Spinal cord (tissue), 10 donors: ENCODE results near the gene RASAL1. TPM values are rescaled to one million over a fixed set of nuclear protein-coding genes. Genes with fewer than 3 reads are reported as not detected.
"Not testable (repeated sequence)": the region's sequence is repeated elsewhere in the genome, so short reads cannot be mapped to it uniquely, and the experiment has no call there.

Source experiments
- DNase-seq, 6 donors: peaks; one replicate each; pipeline versions ENCODE4 v3.0.0 to v3.0.0-alpha.2; 2013 to 2015; ENCODE audit warnings: low spot score in 6 of 6, low read depth in 4 of 6
- H3K27ac ChIP-seq: one replicate; pipeline ENCODE4 v1.5.1; 2013; ENCODE audit warnings: low read depth, low read length, control low read depth
- H3K27me3 ChIP-seq: one replicate; pipeline ENCODE4 v1.6.1; 2013; ENCODE audit warnings: low read length; ENCODE audit not compliant: control insufficient read depth, insufficient read depth
- H3K36me3 ChIP-seq: one replicate; pipeline ENCODE4 v1.6.1; 2013; ENCODE audit warnings: low read length; ENCODE audit not compliant: control insufficient read depth, insufficient read depth
- H3K4me1 ChIP-seq: one replicate; pipeline ENCODE4 v1.6.1; 2013; ENCODE audit warnings: low read length; ENCODE audit not compliant: control insufficient read depth, insufficient read depth
- H3K4me3 ChIP-seq: one replicate; pipeline ENCODE4 v1.5.1; 2013; ENCODE audit warnings: low read depth, low read length, control low read depth
- H3K9me3 ChIP-seq: one replicate; pipeline ENCODE4 v1.6.1; 2013; ENCODE audit warnings: low read length; ENCODE audit not compliant: control insufficient read depth, insufficient read depth
- WGBS: methylation state at CpG from one replicate; pipeline ENCODE4 v1.1.5; 2013; ENCODE audit warnings: missing lambda C conversion rate; ENCODE audit not compliant: insufficient coverage; 5-methylcytosine and 5-hydroxymethylcytosine counted together
- polyA plus RNA-seq, 2 donors: library from polyadenylated mRNA; unstranded; fragments of 120-200 nt; gene quantifications; one replicate each; pipeline ENCODE4 v1.2.1, GENCODE V29; 2013; ENCODE audit not compliant: insufficient read length in 2 of 2
- total RNA-seq, 2 donors: library from RNA; depleted of rRNA in 1 of 2; stranded (reverse); fragments of 120-200 nt in 1 of 2; fragments of >200 nt in 1 of 2; gene quantifications; one replicate each; pipeline versions ENCODE4 v1.2.3 to v1.2.4, GENCODE V29; 2013 to 2014
- donor health status: healthy.

Gene RASAL1
- total and polyA plus RNA-seq, 4 donors = 0.72 to 3.0 (median 2.4) TPM

DNA sequence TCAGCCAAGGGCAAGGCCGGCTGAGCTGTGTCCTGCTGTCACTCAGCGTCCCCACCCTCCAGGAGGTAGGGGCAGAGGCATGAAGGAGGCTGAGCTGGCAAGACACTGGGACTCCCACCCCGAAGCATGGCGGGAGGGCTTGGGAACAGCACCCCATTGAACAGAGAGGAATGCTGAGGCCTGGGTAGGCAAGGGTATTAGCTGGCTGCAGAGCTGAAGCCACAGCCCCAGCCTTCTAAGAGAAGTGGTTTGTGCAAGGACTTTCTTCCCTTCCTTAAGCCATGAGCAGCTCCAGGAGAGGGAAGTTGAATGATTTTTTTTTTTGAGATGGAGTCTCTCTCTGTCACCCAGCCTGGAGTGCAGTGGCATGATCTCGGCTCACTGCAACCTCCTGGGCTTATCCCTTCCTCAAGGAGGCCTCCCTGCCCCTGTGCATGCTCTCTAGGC lies 7.3 kb upstream of the RASAL1 start:
- Histone ChIP-seq H3K4me3 (no peak overlapping the region), H3K27ac (no peak overlapping the region), H3K27me3 (no peaks in the 10 kb centered on the region), H3K36me3 (no peaks in the 10 kb centered on the region), H3K9me3 (peaks cover 1% of the 10 kb centered on the region), H3K4me1 (peaks cover 14% of the 10 kb centered on the region)
- no peak for DNase-seq
- 63% methylated on average over 3 of the region's 5 CpGs for WGBS

DNA sequence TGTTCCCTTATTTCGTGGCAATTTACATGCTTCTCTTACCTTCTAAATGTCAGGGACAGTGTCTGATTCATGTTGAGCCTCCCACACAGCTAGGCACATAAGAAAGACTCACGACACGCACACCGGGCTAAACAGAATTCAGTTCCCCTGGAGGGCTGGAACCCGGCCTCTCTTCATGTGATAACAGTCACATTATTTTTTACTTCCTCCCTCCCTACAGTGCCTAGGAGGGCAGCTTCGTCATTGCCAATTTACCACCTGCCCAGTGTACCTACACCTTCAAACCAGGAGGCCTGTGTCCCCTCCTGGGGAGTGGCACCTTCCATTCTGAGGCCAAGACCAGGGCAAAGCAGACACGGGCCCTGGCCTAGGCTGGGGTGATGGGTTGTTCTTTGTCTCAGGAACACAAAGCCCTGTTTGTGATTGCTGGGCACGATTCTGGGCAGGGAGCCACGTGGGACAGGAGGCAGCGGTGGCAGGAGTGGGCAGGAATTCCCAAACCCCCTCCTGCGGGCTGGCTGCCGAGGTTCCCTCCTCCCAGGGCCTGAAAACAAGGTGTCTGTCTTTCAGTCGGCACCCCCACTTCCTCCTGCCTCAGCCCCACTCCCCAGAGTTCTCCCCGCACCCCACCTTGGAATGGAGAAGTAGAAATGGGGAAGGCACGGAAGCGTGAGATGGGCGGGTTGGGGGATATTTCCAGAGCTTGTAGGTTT lies 6.8 kb upstream of the RASAL1 start:
- Histone ChIP-seq H3K9me3 (peaks cover 1% of the 10 kb centered on the region), H3K4me3 (no peak overlapping the region), H3K27ac (no peak overlapping the region), H3K4me1 (peaks cover 14% of the 10 kb centered on the region), H3K27me3 (no peaks in the 10 kb centered on the region), H3K36me3 (no peaks in the 10 kb centered on the region)
- 24% methylated on average over 11 of the region's 17 CpGs for WGBS
- DNase-seq = peak in 2 of 6 donors; percentile 77 to 83

DNA sequence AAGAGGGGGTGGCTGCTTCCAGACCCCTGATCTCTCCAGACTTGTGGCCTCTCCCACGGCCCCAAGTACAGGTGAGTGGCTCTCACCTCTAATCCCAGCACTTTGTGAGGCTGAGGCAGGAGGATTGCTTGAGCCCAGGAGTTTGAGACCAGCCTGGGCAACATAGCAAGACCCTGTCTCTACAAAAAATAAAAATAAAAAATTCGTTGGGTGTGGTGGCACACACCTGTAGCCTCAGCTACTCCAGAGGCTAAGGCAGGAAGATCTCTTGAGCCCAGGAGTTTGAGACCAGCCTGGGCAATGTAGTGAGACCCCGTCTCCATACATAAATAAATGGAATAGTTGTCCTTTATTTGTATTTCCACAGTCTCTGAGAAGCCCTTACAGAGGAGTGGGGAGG lies 6.2 kb upstream of the RASAL1 start:
- H3K27ac ChIP-seq, H3K4me3 ChIP-seq, H3K27me3 ChIP-seq, H3K9me3 ChIP-seq, DNase-seq, H3K36me3 ChIP-seq: not testable (repeated sequence)
- WGBS = 100% methylated on average over 2 of the region's 3 CpGs
- H3K4me1 ChIP-seq = peaks cover 14% of the 10 kb centered on the region

DNA sequence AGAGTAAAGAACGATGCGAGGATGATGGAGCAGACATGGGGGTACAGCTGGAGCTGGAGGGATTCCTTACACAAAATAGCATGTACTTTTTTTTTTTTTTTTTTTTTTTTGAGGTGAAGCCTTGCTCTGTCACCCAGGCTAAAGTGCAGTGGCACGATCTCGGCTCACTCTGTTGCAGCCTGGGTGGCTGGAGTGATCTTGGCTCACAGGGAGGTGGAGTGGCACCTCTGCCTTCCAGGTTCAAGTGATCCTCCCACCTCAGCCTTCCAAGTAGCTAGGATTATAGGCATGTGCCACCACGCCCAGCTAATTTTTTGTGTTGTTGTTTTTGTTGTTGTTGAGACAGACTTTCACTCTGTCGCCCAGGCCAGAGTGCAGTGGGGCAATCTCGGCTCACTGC lies 5.1 kb upstream of the RASAL1 start:
- Histone ChIP-seq H3K36me3 (no peaks in the 10 kb centered on the region), H3K27ac (no peak overlapping the region), H3K4me1 (peaks cover 19% of the 10 kb centered on the region), H3K4me3 (no peak overlapping the region), H3K9me3 (no peaks in the 10 kb centered on the region), H3K27me3 (peaks cover 9% of the 10 kb centered on the region)
- WGBS = 90% methylated on average over 3 of the region's 7 CpGs
- DNase-seq = no peak

DNA sequence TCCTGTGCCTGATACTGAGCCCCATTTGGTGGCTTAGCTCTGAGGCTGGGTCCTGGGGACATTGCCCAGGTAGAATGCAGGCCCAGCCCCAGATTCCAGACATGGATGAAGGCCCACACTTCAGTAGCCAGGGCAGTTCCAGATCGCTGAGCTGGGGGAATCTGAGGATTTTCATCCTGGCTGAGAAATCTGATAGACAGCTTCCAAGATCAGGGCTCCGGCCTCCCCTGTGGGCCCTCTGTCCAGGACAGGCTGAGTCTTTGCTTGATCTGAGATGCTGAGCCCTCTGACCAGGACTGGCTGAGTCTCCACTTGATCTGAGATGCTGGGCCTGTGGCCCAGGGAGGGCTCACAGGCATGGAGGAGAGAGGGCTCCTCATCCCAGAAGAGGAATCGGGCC lies 3.3 kb upstream of the RASAL1 start:
- DNase-seq = no peak
- no peak overlapping the region for H3K27ac ChIP-seq

DNA sequence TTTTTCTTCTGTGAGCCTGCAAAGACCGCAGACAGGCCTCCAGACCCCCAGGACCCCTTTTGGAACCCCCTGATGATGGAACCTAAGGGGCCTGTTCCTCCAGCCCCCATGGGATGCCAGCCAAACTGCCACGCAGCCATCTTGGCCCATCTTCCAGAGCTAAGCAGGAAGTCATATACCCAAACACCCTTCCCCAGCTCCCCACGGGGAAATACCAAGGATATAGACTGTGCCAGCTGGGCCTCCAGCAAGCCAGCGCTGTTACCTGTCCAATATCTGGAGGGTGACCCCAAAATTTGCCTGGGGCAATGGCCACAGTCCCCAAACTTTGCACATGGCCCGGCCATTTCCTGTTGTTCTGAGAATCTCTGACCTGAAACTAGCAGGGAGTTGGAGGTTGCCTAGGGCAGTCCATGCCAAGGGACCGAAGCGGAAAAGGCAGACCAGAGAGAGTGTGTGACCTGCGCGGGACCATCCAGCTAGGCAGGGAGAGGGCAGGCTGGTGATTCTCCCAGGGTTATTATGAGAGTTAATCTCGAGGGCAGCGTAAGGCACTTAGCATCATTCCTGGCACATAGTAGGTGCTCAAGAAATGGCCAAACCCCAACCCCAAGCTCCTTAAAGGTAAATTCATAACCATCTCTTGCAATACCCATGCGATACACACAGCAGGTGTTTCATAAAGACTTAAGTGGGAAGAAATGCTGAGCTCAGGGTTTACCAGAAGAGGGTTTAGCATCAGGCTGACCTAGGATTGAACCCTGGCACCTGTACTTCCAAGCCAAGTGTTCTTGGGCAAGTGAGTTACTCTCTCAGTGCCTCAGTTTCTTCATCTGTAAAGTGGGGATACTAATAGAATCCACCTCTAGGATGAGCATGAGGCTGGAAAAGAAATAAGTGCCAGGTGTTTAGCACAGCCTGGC lies 2.6 kb upstream of the RASAL1 start:
- Histone ChIP-seq H3K36me3 (no peaks in the 10 kb centered on the region), H3K27ac (no peak overlapping the region), H3K27me3 (peaks cover 21% of the 10 kb centered on the region), H3K4me1 (peaks cover 35% of the 10 kb centered on the region), H3K9me3 (no peaks in the 10 kb centered on the region), H3K4me3 (no peak overlapping the region)
- no peak for DNase-seq
- WGBS = 77% methylated on average over 7 of the region's 12 CpGs

More for the DNA sequence above, 3.3 kb upstream of the RASAL1 start:
- H3K27me3 ChIP-seq = peaks cover 21% of the 10 kb centered on the region
- H3K9me3 ChIP-seq = no peaks in the 10 kb centered on the region
- H3K4me1 ChIP-seq = peaks cover 35% of the 10 kb centered on the region
- no peak overlapping the region for H3K4me3 ChIP-seq
- WGBS = 66% methylated on average over 2 of the region's 3 CpGs
- H3K36me3 ChIP-seq = no peaks in the 10 kb centered on the region

DNA sequence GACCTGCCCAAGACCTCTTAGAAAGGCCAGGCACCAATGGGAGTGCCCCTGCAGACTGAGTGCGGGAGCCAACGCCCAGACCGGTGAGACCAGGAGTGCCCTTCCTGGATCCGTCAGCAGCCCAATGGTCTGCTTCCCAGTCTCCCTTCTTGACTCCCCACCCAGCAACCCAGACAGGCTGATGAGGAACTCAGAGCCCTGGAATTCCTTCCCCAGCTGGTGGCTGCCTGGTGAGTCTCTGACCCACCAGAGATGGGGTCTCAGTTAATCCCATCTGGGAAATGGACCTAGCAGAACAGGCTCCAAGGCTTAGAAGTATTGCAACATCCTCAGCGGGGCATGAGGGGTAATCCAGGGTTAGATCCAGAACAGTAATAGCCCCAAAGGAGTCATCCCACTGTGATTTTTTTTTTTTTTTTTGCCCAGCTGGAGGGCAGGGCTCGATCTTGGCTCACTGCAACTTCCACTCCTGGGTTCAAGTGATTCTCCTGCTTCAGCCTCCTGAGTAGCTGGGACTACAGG lies 1.5 kb upstream of the RASAL1 start:
- H3K4me3 ChIP-seq = no peak overlapping the region
- no peak overlapping the region for H3K27ac ChIP-seq
- peaks cover 21% of the 10 kb centered on the region for H3K27me3 ChIP-seq
- peaks cover 24% of the 10 kb centered on the region for H3K4me1 ChIP-seq
- no peak for DNase-seq
- H3K9me3 ChIP-seq = no peaks in the 10 kb centered on the region
- 86% methylated on average over 5 of the region's 6 CpGs for WGBS
- H3K36me3 ChIP-seq = no peaks in the 10 kb centered on the region

DNA sequence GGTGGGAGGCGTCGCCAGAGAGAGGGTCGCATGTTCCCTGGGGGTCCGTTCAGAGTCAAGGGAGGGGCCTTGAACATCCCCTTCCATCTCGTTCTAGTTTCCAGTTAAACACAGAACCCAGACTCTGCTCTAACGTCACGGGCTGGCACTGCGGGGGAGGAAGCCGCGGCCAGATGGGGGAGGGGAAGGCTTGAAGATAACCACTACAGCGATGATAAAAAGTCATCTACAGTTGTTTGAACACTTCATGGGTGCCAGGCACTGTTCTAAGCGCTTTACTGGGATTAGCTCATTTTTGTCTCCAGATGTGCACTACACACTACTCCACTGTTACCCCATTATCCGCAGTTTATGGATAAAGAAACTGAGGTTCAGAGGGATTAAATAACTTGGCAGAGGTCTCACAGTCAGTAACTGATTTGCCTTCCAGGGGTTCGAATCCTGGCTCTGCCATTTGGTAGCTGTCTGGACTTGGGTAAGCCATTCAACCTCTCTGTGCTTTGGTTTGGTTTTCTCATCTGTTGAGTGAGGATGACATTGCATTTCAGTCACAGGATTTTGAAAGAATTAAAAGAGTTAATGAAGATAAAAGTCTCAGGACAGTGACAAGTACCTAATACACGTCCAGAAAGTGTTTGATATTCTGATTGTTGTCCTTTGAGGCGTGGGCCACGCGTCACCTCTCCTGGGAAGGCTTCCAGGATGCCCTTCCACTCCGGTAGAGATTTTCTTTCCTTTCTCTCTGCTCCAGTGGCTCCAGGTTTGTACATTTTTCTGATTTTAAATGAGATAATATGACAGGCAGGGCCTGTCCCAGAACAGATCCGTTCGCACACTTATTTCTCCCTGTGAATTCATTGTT lies 798 bp upstream of the RASAL1 start:
- WGBS = 83% methylated on average over 5 of the region's 21 CpGs
- H3K36me3 ChIP-seq = no peaks in the 10 kb centered on the region
- DNase-seq = peak in 1 of 6 donors; percentile 31
- H3K27ac ChIP-seq = no peak overlapping the region
- H3K4me1 ChIP-seq = peaks cover 21% of the 10 kb centered on the region
- no peak overlapping the region for H3K4me3 ChIP-seq
- H3K9me3 ChIP-seq = no peaks in the 10 kb centered on the region
- H3K27me3 ChIP-seq = peaks cover 21% of the 10 kb centered on the region

DNA sequence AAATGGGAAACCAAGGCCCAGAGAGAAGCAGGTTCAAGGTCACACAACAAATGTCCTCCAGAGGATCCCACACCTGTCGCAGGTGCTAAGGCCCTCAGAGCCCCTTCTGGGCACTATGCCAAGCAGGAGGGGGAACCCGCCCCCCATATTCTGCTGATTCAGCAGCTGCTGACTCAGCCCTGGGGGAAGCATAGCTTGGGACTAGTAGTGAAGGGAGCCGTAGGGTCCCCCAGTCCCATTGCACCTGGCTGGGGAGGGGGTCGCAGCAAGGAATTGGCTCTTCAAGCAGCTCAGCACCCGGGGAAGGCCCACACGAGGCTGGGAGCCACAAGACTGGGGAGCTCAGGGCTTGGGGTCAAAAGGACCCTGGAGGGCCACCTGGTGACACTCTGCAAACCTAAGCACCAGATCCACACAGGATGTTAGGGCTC lies 1.0 kb downstream of the RASAL1 start:
- 76% methylated on average over 6 of the region's 6 CpGs for WGBS
- H3K4me3 ChIP-seq = no peak overlapping the region
- no peak overlapping the region for H3K27ac ChIP-seq
- H3K27me3 ChIP-seq = peaks cover 21% of the 10 kb centered on the region
- H3K9me3 ChIP-seq = no peaks in the 10 kb centered on the region
- peaks cover 28% of the 10 kb centered on the region for H3K4me1 ChIP-seq
- no peaks in the 10 kb centered on the region for H3K36me3 ChIP-seq
- no peak for DNase-seq
